Coronary artery (tissue), 2 donors: Measurements from ENCODE around the gene BCAS1.

Source experiments
- DNase-seq: peaks from one replicate; pipeline ENCODE4 v3.0.0-alpha.2; 2017; ENCODE audit warnings: low spot score
- H3K27ac ChIP-seq, 2 donors: fragments of 200-600 bp; sonication (generic); one replicate each; pipeline ENCODE4 v1.5.1; 2016 to 2019
- H3K4me3 ChIP-seq: fragments of 200-600 bp; sonication (generic); 2 replicates; pipeline ENCODE4 v1.5.1; 2016; ENCODE audit warnings: mild to moderate bottlenecking, moderate library complexity
- CTCF ChIP-seq: fragments of 200-600 bp; sonication (generic); IDR thresholded peaks from one replicate; pipeline ENCODE4 v1.5.1; 2019; ENCODE audit warnings: antibody characterized with exemption

The BCAS1 gene

GRCh38 chr20:54086507-54087039 lies 16.2 kb upstream of the BCAS1 start:
- Histone ChIP-seq H3K27ac (no peak overlapping the region), H3K4me3 (no peak overlapping the region)
- no peak for TF ChIP-seq CTCF
- no peak for DNase-seq

- H3K27ac ChIP-seq, result no peak overlapping the region
- H3K4me3 ChIP-seq, result no peak overlapping the region
- no peak for DNase-seq
- TF ChIP-seq CTCF, result no peak
Measured at GRCh38 chr20:54085910-54086309, 15.5 kb upstream of the BCAS1 start.

- H3K4me3 ChIP-seq, result no peak overlapping the region
- no peak for TF ChIP-seq CTCF
- H3K27ac ChIP-seq, result no peak overlapping the region
- DNase-seq, result no peak
Measured at GRCh38 chr20:54085425-54085824, 15.0 kb upstream of the BCAS1 start.

- Histone ChIP-seq H3K4me3 (no peak overlapping the region), H3K27ac (no peak overlapping the region)
- DNase-seq, result no peak
- no peak for TF ChIP-seq CTCF
Measured at GRCh38 chr20:54084727-54085388, 14.5 kb upstream of the BCAS1 start.

- Histone ChIP-seq H3K27ac (no peak overlapping the region), H3K4me3 (no peak overlapping the region)
- DNase-seq, result no peak
- TF ChIP-seq CTCF, result no peak
Measured at GRCh38 chr20:54084193-54084592, 13.8 kb upstream of the BCAS1 start.

- no peak for TF ChIP-seq CTCF
- Histone ChIP-seq H3K27ac (no peak overlapping the region), H3K4me3 (no peak overlapping the region)
- no peak for DNase-seq
Measured at GRCh38 chr20:54083459-54083858, 13.1 kb upstream of the BCAS1 start.

GRCh38 chr20:54082100-54082499 lies 11.7 kb upstream of the BCAS1 start:
- no peak overlapping the region for H3K27ac ChIP-seq
- H3K4me3 ChIP-seq, result no peak overlapping the region
- DNase-seq, result no peak
- no peak for TF ChIP-seq CTCF
